ENCODE results near the gene LENEP.
A peak's percentile ranks its signal among the peaks of the same experiment; 100 is the strongest.

The LENEP gene

DNA sequence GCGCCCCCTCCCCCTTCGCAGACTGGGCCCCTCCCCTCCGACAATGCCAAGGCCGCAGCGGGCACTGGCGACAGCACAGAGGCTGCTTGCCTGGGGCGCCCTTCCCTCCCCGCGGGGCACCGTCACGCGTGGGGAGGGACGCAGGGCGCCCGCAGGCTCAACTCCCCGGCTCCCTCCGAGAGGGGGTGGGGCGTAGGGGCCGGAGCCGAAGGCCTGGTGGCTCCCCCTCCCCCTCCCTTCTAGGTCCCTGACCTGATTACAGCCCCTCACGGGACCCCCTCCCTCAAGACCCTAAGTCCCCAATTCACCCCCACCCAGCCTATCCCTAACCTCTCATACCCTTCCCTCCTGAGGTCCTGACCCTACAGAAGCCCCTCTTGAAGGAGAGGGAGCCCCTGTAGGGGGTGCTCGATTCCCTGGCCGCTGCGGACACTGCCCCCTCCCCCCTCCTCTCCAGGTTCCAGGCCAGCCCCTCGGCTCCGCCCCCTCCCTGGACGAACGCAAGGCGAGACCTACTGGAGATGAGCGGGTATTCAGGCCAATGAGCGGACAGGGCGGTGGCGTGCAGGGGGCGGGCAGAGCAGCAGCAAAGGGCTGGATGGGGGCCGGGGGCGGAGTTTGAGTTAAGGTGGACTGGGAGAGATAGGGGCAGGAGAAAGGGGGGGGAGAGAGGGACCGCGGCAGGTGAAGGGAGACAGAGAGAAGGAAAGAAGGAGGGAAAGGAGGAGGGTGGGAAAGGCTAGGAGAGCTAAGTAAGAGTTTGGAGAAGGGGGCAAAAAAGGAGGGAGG is 8.5 kb downstream of the LENEP start:
- H3K9ac ChIP-seq (ENCODE audit: low read depth, low read length), result peak overlapping the region; percentile 84
- no peaks in the 10 kb centered on the region for H3K27me3 ChIP-seq (ENCODE audit: insufficient read depth, low read length)
- no peaks in the 10 kb centered on the region for H3K36me3 ChIP-seq (ENCODE audit: insufficient read depth, low read length)
- peak overlapping the region; percentile 97; the same call in 1 of the 2 replicates for H3K27ac ChIP-seq (ENCODE audit: low read depth, low read length)
- peak overlapping the region; percentile 82 for H3K4me3 ChIP-seq (ENCODE audit: low read length)
- peaks cover 10% of the 10 kb centered on the region for H3K4me1 ChIP-seq (ENCODE audit: insufficient read depth, low read length)
- WGBS, result under 1% methylated on average over 35 of the region's 38 CpGs
- no peaks in the 10 kb centered on the region for H3K9me3 ChIP-seq (ENCODE audit: insufficient read depth, low read depth, low read length)

DNA sequence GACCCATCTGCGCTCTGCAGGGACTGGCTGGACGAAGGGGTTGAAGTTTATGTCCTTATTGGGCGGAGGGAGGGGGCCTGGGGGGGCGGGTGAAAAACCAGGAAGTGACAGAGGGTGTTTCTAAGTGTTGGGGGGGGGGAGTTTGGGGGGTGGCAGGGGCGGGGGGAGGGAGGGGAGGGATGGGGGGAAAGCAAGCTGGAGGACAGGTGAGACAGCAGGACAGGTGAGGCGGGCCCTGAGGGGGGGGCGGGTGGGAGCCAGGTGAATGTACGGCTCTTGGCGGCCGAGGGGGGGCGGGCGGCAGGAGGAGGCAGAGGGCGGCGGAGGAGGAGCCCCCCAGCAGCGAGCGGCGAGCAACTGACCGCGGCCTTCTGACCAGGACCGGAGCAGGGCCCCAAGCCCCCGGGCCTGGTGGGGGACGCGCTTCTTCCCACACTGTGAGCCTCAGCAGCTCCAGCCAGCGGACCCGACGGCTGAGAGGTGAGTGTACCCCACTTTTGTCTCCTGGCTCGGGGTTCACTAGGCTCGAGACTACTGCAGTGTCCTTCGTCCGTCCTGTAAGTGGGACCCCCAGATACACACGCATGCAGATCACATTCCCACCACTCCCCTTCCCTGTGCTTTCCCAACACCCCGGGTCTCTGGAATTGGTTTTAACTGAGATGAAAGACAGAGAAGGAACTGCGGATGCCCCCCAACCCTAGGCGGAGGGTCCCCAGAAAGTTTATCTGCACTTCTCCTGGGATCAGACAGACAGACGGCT is 9.3 kb downstream of the LENEP start, which contains the start of gene ZBTB7B:
Gene ZBTB7B (plus strand): TSS at position 339 of the 763 bp plus-strand sequence. CDS start 11,859 bp downstream, outside the sequence.
- Histone ChIP-seq H3K36me3 (ENCODE audit: insufficient read depth, low read length) (no peaks in the 10 kb centered on the region), H3K4me1 (ENCODE audit: insufficient read depth, low read length) (peaks cover 10% of the 10 kb centered on the region)
- under 1% methylated on average over 30 of the region's 35 CpGs for WGBS

DNA sequence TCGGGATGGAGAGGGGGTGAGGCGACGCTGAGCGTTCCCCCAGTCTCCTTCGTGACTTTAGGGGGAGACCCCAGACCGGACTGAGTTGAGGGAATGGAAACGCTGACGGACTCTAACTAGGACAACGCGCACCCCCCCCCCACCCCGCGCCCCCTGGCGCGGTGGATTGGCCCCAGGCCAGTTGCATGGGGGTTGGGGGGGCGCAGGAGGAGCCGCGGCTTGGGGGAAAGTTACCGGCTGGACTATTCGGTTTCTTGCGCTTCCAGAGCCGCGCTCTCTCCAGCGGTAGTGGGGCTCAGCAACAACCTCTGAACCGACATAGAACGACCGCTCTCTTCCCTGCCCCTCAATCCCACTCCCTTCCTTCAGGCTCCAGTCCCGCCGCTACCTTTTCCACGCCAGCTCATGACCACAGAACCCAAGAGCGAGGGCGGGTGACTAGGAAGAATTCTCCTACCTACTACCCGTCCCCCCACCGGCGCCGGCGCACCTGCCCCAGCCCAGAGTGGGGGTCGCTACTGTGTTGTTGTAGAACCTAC is 9.9 kb downstream of the LENEP start:
- no peaks in the 10 kb centered on the region for H3K36me3 ChIP-seq (ENCODE audit: insufficient read depth, low read length)
- H3K4me1 ChIP-seq (ENCODE audit: insufficient read depth, low read length), result peaks cover 10% of the 10 kb centered on the region
- H3K9ac ChIP-seq (ENCODE audit: low read depth, low read length), result peak overlapping the region; percentile 73
- under 1% methylated on average over 37 of the region's 37 CpGs for WGBS
- H3K9me3 ChIP-seq (ENCODE audit: insufficient read depth, low read depth, low read length), result no peaks in the 10 kb centered on the region
- peak overlapping the region; percentile 65; the same call in 1 of the 2 replicates for H3K27ac ChIP-seq (ENCODE audit: low read depth, low read length)
- no peaks in the 10 kb centered on the region for H3K27me3 ChIP-seq (ENCODE audit: insufficient read depth, low read length)
- peak overlapping the region; percentile 95 for H3K4me3 ChIP-seq (ENCODE audit: low read length)

More for the DNA sequence above, 9.3 kb downstream of the LENEP start, which contains the start of gene ZBTB7B:
- peak within 1 kb of the TSS; percentile 97; the same call in 1 of the 2 replicates for H3K27ac ChIP-seq (ENCODE audit: low read depth, low read length)
- peak within 1 kb of the TSS; percentile 95 for H3K4me3 ChIP-seq (ENCODE audit: low read length)
- no peaks in the 10 kb centered on the region for H3K9me3 ChIP-seq (ENCODE audit: insufficient read depth, low read depth, low read length)
- peak within 1 kb of the TSS; percentile 84 for H3K9ac ChIP-seq (ENCODE audit: low read depth, low read length)
- no peaks in the 10 kb centered on the region for H3K27me3 ChIP-seq (ENCODE audit: insufficient read depth, low read length)

DNA sequence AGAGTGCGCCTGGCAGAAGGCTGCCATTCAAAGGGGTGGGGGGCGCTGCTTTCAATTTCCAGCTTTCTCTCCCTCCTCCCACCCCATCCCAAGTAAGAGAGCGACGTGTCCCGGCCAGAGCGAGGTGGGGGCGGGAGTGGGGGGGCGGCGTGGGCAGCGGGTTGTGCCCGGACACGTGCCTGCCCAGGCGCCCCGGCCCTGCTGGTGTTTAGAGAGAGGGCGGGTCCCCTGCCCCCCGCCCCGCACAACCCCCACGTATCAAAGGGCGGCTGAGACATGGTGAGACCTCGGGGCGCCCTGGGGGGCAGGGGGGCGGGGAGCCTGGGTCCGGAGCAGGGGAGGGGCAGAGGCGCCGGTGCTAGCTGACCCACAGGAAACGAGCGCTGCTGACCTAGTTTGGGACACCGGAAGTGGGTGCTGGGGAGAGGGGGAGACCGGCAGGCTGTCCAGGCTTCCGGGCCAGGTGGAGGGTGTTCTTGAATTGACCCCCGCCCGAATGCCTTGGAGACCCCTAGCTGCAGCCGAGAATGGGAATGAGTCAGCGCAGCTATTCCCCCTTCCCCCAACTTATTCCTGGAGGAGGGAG is 10.5 kb downstream of the LENEP start:
- no peaks in the 10 kb centered on the region for H3K27me3 ChIP-seq (ENCODE audit: insufficient read depth, low read length)
- H3K4me3 ChIP-seq (ENCODE audit: low read length), result peak overlapping the region; percentile 95
- H3K9ac ChIP-seq (ENCODE audit: low read depth, low read length), result peak overlapping the region; percentile 73
- WGBS, result 1% methylated on average over 22 of the region's 34 CpGs
- H3K27ac ChIP-seq (ENCODE audit: low read depth, low read length), result peak overlapping the region; percentile 65; the same call in 1 of the 2 replicates
- H3K9me3 ChIP-seq (ENCODE audit: insufficient read depth, low read depth, low read length), result no peaks in the 10 kb centered on the region
- H3K36me3 ChIP-seq (ENCODE audit: insufficient read depth, low read length), result no peaks in the 10 kb centered on the region
- H3K4me1 ChIP-seq (ENCODE audit: insufficient read depth, low read length), result peaks cover 16% of the 10 kb centered on the region

DNA sequence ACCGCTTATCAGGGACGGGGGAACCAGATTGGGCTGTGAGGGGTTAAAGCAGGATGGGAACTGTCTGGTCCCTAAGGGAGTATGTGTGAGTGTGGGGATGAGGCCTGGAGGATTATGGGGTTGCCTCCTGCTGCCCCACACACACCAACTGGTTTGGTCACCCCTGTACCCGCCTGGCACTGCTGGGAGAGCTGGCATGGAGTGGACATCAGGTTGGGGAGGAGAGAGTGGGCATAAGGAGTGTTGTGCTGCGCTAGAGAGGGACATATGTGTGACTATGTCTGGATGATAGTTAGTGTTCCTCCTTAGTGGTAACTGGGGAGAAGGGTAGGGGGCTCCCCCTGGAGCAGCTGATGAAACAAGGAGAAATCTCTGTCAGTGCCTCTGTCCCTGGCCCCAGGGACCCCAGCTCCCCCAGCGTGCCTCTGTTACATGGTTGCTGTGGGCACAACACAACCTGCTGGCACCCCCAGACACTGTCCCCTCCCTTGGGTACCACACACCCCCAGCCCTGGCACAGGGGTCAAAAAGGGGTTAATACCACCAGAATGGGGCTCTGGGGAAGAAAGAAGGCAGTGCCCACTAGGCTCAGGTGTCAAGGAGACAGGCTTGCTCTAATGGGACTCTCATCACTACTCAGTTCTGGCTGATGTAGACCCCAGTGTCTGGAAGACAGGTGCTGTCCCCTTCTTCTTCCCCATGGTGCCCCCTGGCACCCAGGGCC is 11.1 kb downstream of the LENEP start:
- H3K4me3 ChIP-seq (ENCODE audit: low read length), result peak overlapping the region; percentile 95
- H3K27ac ChIP-seq (ENCODE audit: low read depth, low read length), result peak overlapping the region; percentile 65; the same call in 1 of the 2 replicates
- peak overlapping the region; percentile 33; the same call in 1 of the 2 replicates for H3K9ac ChIP-seq (ENCODE audit: low read depth, low read length)
- 34% methylated on average over 5 of the region's 5 CpGs for WGBS
- H3K36me3 ChIP-seq (ENCODE audit: insufficient read depth, low read length), result no peaks in the 10 kb centered on the region
- no peaks in the 10 kb centered on the region for H3K27me3 ChIP-seq (ENCODE audit: insufficient read depth, low read length)
- H3K9me3 ChIP-seq (ENCODE audit: insufficient read depth, low read depth, low read length), result no peaks in the 10 kb centered on the region
- peaks cover 18% of the 10 kb centered on the region for H3K4me1 ChIP-seq (ENCODE audit: insufficient read depth, low read length)

DNA sequence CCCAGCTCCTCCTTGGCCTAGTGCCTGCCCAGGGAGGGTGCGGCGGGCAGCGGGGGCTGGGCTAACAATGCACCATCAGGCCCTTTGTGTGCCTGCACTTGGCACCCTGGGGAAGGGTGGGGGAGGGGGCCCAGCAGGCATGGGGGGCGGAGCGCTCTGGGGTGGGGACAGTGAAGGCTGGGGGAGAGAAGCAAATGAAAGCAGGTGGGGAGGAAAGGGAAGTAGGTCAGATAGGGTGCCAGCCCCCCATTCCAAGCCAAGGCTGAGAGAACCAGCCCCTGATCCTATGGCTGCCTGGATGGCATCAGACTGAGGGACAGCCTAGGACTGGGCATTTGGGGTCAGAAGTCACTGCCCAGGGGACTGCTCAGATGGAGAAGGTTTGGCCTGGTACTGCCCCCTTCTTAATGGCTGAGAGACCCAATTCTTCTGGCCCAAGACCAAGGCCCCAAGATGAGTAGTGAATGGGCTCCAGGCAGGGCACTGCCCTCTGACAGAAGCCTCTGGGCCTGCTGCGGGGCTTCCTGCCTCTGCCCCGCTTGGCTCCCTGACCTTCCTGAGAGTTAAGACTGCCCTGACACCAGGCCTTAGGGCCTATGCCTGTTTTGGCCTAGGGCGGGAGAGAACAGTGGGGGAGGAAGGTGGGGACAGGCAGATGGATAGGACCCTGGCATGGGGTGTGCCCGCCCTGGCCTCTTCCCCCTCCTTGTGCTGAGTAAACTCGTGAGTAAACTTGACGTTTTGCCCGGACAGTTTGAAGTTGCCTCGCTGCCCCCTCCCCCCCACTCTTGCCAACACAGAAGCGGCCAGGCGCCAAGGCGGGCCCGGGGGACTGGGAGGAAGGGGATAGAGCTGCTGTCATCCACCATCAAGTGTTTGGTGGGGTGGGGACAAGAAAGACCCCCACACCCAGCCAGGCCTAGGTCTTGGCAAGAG is 12.0 kb downstream of the LENEP start:
- Histone ChIP-seq H3K27ac (ENCODE audit: low read depth, low read length) (peak overlapping the region; percentile 65; the same call in 1 of the 2 replicates), H3K36me3 (ENCODE audit: insufficient read depth, low read length) (no peaks in the 10 kb centered on the region), H3K4me1 (ENCODE audit: insufficient read depth, low read length) (peaks cover 16% of the 10 kb centered on the region), H3K9ac (ENCODE audit: low read depth, low read length) (peak overlapping the region; percentile 33; the same call in 1 of the 2 replicates), H3K4me3 (ENCODE audit: low read length) (no peak overlapping the region), H3K9me3 (ENCODE audit: insufficient read depth, low read depth, low read length) (no peaks in the 10 kb centered on the region), H3K27me3 (ENCODE audit: insufficient read depth, low read length) (no peaks in the 10 kb centered on the region)
- WGBS, result 73% methylated on average over 12 of the region's 17 CpGs

DNA sequence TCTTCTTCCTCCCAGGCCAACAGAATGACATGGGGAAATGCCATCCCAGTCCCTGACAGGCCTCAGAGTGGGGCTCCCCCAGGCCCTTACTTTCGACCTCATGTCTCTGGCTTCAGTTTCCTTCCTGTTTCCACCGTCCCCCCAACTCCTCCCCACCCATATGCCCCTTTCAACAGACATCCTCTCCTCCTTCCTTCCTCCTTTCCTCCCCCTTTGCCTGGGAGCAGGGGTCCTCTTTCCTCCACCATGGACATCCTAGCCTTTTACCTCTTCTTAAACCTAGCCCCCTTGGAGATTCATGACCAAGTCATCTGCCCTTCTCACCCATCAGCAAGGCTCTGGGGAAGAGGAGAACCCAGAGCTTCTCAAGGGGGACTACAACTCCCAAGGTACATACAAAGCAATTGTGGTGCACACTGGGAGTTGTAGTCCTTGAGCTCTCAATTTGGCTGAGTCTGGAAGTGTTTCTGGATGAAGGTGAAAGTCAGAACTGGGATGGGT is 13.3 kb downstream of the LENEP start:
- Histone ChIP-seq H3K27ac (ENCODE audit: low read depth, low read length) (no peak overlapping the region), H3K4me3 (ENCODE audit: low read length) (no peak overlapping the region), H3K4me1 (ENCODE audit: insufficient read depth, low read length) (peaks cover 16% of the 10 kb centered on the region), H3K9me3 (ENCODE audit: insufficient read depth, low read depth, low read length) (no peaks in the 10 kb centered on the region), H3K36me3 (ENCODE audit: insufficient read depth, low read length) (no peaks in the 10 kb centered on the region), H3K27me3 (ENCODE audit: insufficient read depth, low read length) (no peaks in the 10 kb centered on the region), H3K9ac (ENCODE audit: low read depth, low read length) (no peak overlapping the region)
- 78% methylated on average over 2 of the region's 2 CpGs for WGBS

GRCh38 chr1:155007251-155007828 is 14.0 kb downstream of the LENEP start:
- Histone ChIP-seq H3K36me3 (ENCODE audit: insufficient read depth, low read length) (no peaks in the 10 kb centered on the region), H3K9ac (ENCODE audit: low read depth, low read length) (no peak overlapping the region), H3K27ac (ENCODE audit: low read depth, low read length) (no peak overlapping the region), H3K27me3 (ENCODE audit: insufficient read depth, low read length) (no peaks in the 10 kb centered on the region), H3K9me3 (ENCODE audit: insufficient read depth, low read depth, low read length) (no peaks in the 10 kb centered on the region), H3K4me1 (ENCODE audit: insufficient read depth, low read length) (peaks cover 19% of the 10 kb centered on the region), H3K4me3 (ENCODE audit: low read length) (no peak overlapping the region)
- WGBS, result 91% methylated on average over 6 of the region's 6 CpGs

Data from HUES64 (cell line).